Transverse colon (tissue), 3 donors: ENCODE data around the gene LRRC46.

ENCODE experiments used
- CTCF ChIP-seq, 5 experiments: fragments of 200-600 bp in 3 of 5; fragments of 450-650 bp in 2 of 5; sonication (generic) in 3 of 5; IDR thresholded peaks; 1 replicate in 2 of 5; 2 replicates in 3 of 5; pipeline ENCODE4 v1.5.1; 2016 to 2017; ENCODE audit warnings: antibody characterized with exemption in 5 of 5, inconsistent platforms in 3 of 5, mild to moderate bottlenecking in 2 of 5, moderate library complexity in 1 of 5
- POLR2A ChIP-seq: fragments of 450-650 bp; IDR thresholded peaks from one replicate; pipeline ENCODE4 v1.6.1; 2016; ENCODE audit warnings: antibody characterized with exemption, mild to moderate bottlenecking, moderate library complexity

GRCh38 chr17:47853616-47854015 lies 22.1 kb downstream of the LRRC46 start:
- TF ChIP-seq CTCF (IDR thresholded peaks at IDR 0.05) = no peak
- no peak for TF ChIP-seq POLR2A
